ENCODE data around the gene ZBTB3. TPM values are rescaled to one million over a fixed set of nuclear protein-coding genes. Genes with fewer than 3 reads are reported as not detected.

ZBTB3 gene
- total and polyA plus RNA-seq, 2 experiments from 2014 or later: 4.0 to 11.0 TPM

GRCh38 chr11:62757846-62758788 lies 4.2 kb upstream of the ZBTB3 start:
- no peak overlapping the region for H3K4me3 ChIP-seq
- no peaks in the 10 kb centered on the region for H4K20me1 ChIP-seq (ENCODE audit: insufficient read depth, poor library complexity, severe bottlenecking)
- H3K9me3 ChIP-seq (ENCODE audit: low read depth): no peaks in the 10 kb centered on the region
- H3K79me2 ChIP-seq: peaks cover 14% of the 10 kb centered on the region
- no peak overlapping the region for H3K27ac ChIP-seq
- H3K9me2 ChIP-seq (replicated peaks; ENCODE audit: insufficient read depth): no peaks in the 10 kb centered on the region
- H3K4me2 ChIP-seq: no peak overlapping the region
- no peak for DNase-seq (ENCODE audit: low spot score)
- no peaks in the 10 kb centered on the region for H3K27me3 ChIP-seq
- H3K4me1 ChIP-seq (ENCODE audit: insufficient read depth): peaks cover 10% of the 10 kb centered on the region
- H3K36me3 ChIP-seq (replicated peaks; ENCODE audit: insufficient read depth, low read depth): no peaks in the 10 kb centered on the region
- no peak for TF ChIP-seq CTCF (IDR thresholded peaks at IDR 0.05; ENCODE audit: poor library complexity)
- no peak for TF ChIP-seq EZH2 (IDR thresholded peaks at IDR 0.05; ENCODE audit: borderline replicate concordance)
- no peak for TF ChIP-seq EZH2phosphoT487 (IDR thresholded peaks at IDR 0.05; ENCODE audit: low read depth, severe bottlenecking, unreplicated experiment)
- no peak overlapping the region for H2AFZ ChIP-seq
- 55% methylated on average over 9 of the region's 9 CpGs for WGBS (ENCODE audit: low lambda C conversion rate, missing lambda C conversion rate)

- Histone ChIP-seq H3K4me2 (no peak overlapping the region), H3K4me3 (no peak overlapping the region), H4K20me1 (ENCODE audit: insufficient read depth, poor library complexity, severe bottlenecking) (no peaks in the 10 kb centered on the region), H3K27ac (no peak overlapping the region), H3K4me1 (ENCODE audit: insufficient read depth) (peaks cover 12% of the 10 kb centered on the region), H3K9me2 (replicated peaks; ENCODE audit: insufficient read depth) (no peaks in the 10 kb centered on the region), H3K9me3 (ENCODE audit: low read depth) (no peaks in the 10 kb centered on the region), H3K27me3 (no peaks in the 10 kb centered on the region), H3K79me2 (peaks cover 28% of the 10 kb centered on the region), H2AFZ (no peak overlapping the region), H3K36me3 (replicated peaks; ENCODE audit: insufficient read depth, low read depth) (no peaks in the 10 kb centered on the region)
- DNase-seq (ENCODE audit: low spot score): no peak
- WGBS (ENCODE audit: low lambda C conversion rate, missing lambda C conversion rate): 87% methylated on average over 10 of the region's 10 CpGs
- no peak for TF ChIP-seq EZH2phosphoT487 (IDR thresholded peaks at IDR 0.05; ENCODE audit: low read depth, severe bottlenecking, unreplicated experiment)
- TF ChIP-seq EZH2 (IDR thresholded peaks at IDR 0.05; ENCODE audit: borderline replicate concordance): no peak
- TF ChIP-seq CTCF (IDR thresholded peaks at IDR 0.05; ENCODE audit: poor library complexity): no peak
Observed at GRCh38 chr11:62755086-62755615, 1.2 kb upstream of the ZBTB3 start.

GRCh38 chr11:62752994-62753735 lies 795 bp downstream of the ZBTB3 start:
- Histone ChIP-seq H3K27ac (peak overlapping the region; percentile 91), H3K4me3 (peak overlapping the region; percentile 67), H3K79me2 (peaks cover 32% of the 10 kb centered on the region), H3K9me2 (replicated peaks; ENCODE audit: insufficient read depth) (no peaks in the 10 kb centered on the region), H3K4me1 (ENCODE audit: insufficient read depth) (peaks cover 12% of the 10 kb centered on the region), H2AFZ (peak overlapping the region; percentile 70), H4K20me1 (ENCODE audit: insufficient read depth, poor library complexity, severe bottlenecking) (no peaks in the 10 kb centered on the region), H3K36me3 (replicated peaks; ENCODE audit: insufficient read depth, low read depth) (no peaks in the 10 kb centered on the region), H3K9me3 (ENCODE audit: low read depth) (no peaks in the 10 kb centered on the region), H3K4me2 (peak overlapping the region; percentile 75), H3K27me3 (no peaks in the 10 kb centered on the region)
- DNase-seq (ENCODE audit: low spot score): no peak
- TF ChIP-seq CTCF (IDR thresholded peaks at IDR 0.05; ENCODE audit: poor library complexity) (no peak), EZH2phosphoT487 (IDR thresholded peaks at IDR 0.05; ENCODE audit: low read depth, severe bottlenecking, unreplicated experiment) (no peak), EZH2 (IDR thresholded peaks at IDR 0.05; ENCODE audit: borderline replicate concordance) (no peak)
- WGBS (ENCODE audit: low lambda C conversion rate, missing lambda C conversion rate): 90% methylated on average over 15 of the region's 15 CpGs

Data from hepatocyte (in vitro differentiated cells).